Colonic mucosa (tissue), 4 donors: Measurements from ENCODE around the gene IFNAR2. TPM values are rescaled to one million over a fixed set of nuclear protein-coding genes. Genes with fewer than 3 reads are reported as not detected.

Experiments
- DNase-seq: peaks from one replicate; pipeline ENCODE4 v3.0.0-alpha.2; 2020
- H3K27ac ChIP-seq: fragments of 200-600 bp; one replicate; pipeline ENCODE4 v1.8.0; 2021
- H3K27me3 ChIP-seq: fragments of 200-600 bp; one replicate; pipeline ENCODE4 v1.8.0; 2021
- H3K36me3 ChIP-seq: fragments of 200-600 bp; one replicate; pipeline ENCODE4 v1.8.0; 2021
- H3K4me1 ChIP-seq: fragments of 200-600 bp; one replicate; pipeline ENCODE4 v1.8.0; 2021; ENCODE audit warnings: mild to moderate bottlenecking
- H3K4me3 ChIP-seq: fragments of 200-600 bp; one replicate; pipeline ENCODE4 v1.8.0; 2021
- H3K9ac ChIP-seq, 2 donors: one replicate each; pipeline ENCODE4 v1.7.0; 2013; ENCODE audit warnings: control low read depth in 2 of 2, low read depth in 2 of 2, low read length in 2 of 2
- H3K9me3 ChIP-seq: fragments of 200-600 bp; one replicate; pipeline ENCODE4 v1.8.0; 2021
- CTCF ChIP-seq: fragments of 200-600 bp; IDR thresholded peaks from one replicate; pipeline ENCODE4 v1.8.0; 2022; ENCODE audit warnings: antibody characterized with exemption, mild to moderate bottlenecking
- intact Hi-C: fragments of 100-400 bp; cut with DNase I; formaldehyde crosslinking; loops from one replicate; pipeline ENCODE4 v1.14.1; 2022
- total RNA-seq, 2 donors: library from RNA; stranded (reverse); fragmentation: NEBNext Ultra II Directional in 1 of 2; extraction: Animal tissue kit (Norgen Biotek cat#: 25700) in 1 of 2; gene quantifications; one replicate each; pipeline ENCODE4 v1.2.1, GENCODE V29; 2021
- donor health status: healthy.
- donor health status: DM: no; HTN: no; CAD: no.
- donor health status: DM: no; HTN: no; CAD: no.

The IFNAR2 gene
- total RNA-seq, 2 donors from 2014 or later, result 7.0 to 19.5 TPM

DNA sequence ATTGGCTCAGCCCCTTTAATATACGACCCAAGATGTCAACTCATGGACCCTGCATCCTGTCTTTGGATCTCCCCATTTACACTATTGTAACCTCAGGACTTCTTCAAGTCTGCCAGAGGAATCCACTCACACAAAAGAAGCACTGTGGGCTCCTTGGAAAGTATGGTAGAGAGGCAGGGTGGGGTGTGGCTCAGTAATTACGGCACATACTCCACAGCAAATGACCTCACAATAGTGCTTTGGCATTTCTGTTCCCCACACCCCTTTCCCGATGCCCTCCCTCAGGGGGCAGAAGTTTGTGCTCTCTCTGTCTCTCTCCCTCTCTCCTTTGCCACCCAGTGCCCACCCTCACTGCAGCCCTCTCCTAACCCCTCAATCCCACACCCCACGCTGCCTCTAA lies 27.8 kb upstream of the IFNAR2 start:
- no peak for TF ChIP-seq CTCF
- DNase-seq, result peak; percentile 36
- no peaks in the 10 kb centered on the region for H3K36me3 ChIP-seq
- intact Hi-C loops, result loop anchor here (2.0 to 5.0 kb wide), 2 partner anchors 170 to 241 kb away; no protein-coding TSS in a partner anchor
- H3K9me3 ChIP-seq, result no peaks in the 10 kb centered on the region
- no peaks in the 10 kb centered on the region for H3K27me3 ChIP-seq
- no peak overlapping the region for H3K9ac ChIP-seq
- H3K27ac ChIP-seq, result no peak overlapping the region
- no peak overlapping the region for H3K4me3 ChIP-seq
- H3K4me1 ChIP-seq, result peaks cover 11% of the 10 kb centered on the region

GRCh38 chr21:33202464-33203363 lies 27.0 kb upstream of the IFNAR2 start:
- peaks cover 8% of the 10 kb centered on the region for H3K4me1 ChIP-seq
- peak overlapping the region; percentile 86 for H3K27ac ChIP-seq
- H3K36me3 ChIP-seq, result no peaks in the 10 kb centered on the region
- H3K9ac ChIP-seq, result peak overlapping the region in 1 of 2 donors; percentile 49
- no peak overlapping the region for H3K4me3 ChIP-seq
- no peak for DNase-seq
- no peaks in the 10 kb centered on the region for H3K9me3 ChIP-seq
- no peak for TF ChIP-seq CTCF
- intact Hi-C loops, result loop anchor here (5.0 kb wide), 1 partner anchor 170 kb away; no protein-coding TSS in a partner anchor
- no peaks in the 10 kb centered on the region for H3K27me3 ChIP-seq

DNA sequence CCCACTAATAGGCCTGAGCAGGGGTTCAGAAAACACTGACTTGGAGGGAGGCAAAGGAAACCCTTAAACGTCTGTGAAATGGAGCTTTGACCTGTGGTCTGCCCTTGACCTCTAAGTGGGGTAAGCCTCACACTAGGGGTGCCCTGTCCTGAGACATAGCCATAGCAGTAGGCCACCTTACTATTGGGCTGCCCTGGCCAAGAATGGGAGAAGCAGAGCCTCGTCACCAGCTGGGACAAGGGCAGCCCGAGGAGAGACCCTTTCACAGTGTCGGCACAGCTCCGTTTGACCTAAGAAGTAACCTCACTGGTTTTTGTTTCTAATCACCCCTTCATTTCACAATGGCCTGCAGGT lies 26.4 kb upstream of the IFNAR2 start:
- H3K9ac ChIP-seq, result peak overlapping the region in 1 of 2 donors; percentile 49
- H3K36me3 ChIP-seq, result no peaks in the 10 kb centered on the region
- no peak overlapping the region for H3K4me3 ChIP-seq
- intact Hi-C loops, result loop anchor here (5.0 kb wide), 1 partner anchor 169 kb away; no protein-coding TSS in a partner anchor
- no peaks in the 10 kb centered on the region for H3K9me3 ChIP-seq
- no peaks in the 10 kb centered on the region for H3K27me3 ChIP-seq
- no peak for DNase-seq
- peak overlapping the region; percentile 86 for H3K27ac ChIP-seq
- peaks cover 8% of the 10 kb centered on the region for H3K4me1 ChIP-seq
- no peak for TF ChIP-seq CTCF

- H3K27me3 ChIP-seq, result no peaks in the 10 kb centered on the region
- H3K4me1 ChIP-seq, result peaks cover 8% of the 10 kb centered on the region
- no peak overlapping the region for H3K27ac ChIP-seq
- no peak overlapping the region for H3K9ac ChIP-seq
- no peak for DNase-seq
- TF ChIP-seq CTCF, result no peak
- no peak overlapping the region for H3K4me3 ChIP-seq
- H3K9me3 ChIP-seq, result no peaks in the 10 kb centered on the region
- no peaks in the 10 kb centered on the region for H3K36me3 ChIP-seq
- intact Hi-C loops, result no loop called here
Measured at GRCh38 chr21:33205476-33205875, 24.3 kb upstream of the IFNAR2 start.

- intact Hi-C loops, result no loop called here
- Histone ChIP-seq H3K9ac (no peak overlapping the region), H3K36me3 (no peaks in the 10 kb centered on the region), H3K4me1 (peaks cover 8% of the 10 kb centered on the region), H3K27me3 (no peaks in the 10 kb centered on the region), H3K4me3 (no peak overlapping the region), H3K9me3 (no peaks in the 10 kb centered on the region), H3K27ac (peak overlapping the region; percentile 12)
- no peak for TF ChIP-seq CTCF
- no peak for DNase-seq
Measured at GRCh38 chr21:33206771-33207281, 22.9 kb upstream of the IFNAR2 start.
